ENCODE data around the gene SF3B3.
A peak's percentile ranks its signal among the peaks of the same experiment; 100 is the strongest.

Gene SF3B3

GRCh38 chr16:70523743-70524398 lies at the start of gene SF3B3:
Gene SF3B3 (plus strand): TSS chr16:70523816. CDS start chr16:70526657, 2,841 bp downstream.
- DNase-seq (ENCODE audit: low read depth in 2 of 2), result peak; percentile 41 to 47

GRCh38 chr16:70474320-70475053 lies 49.1 kb upstream of the SF3B3 start:
- no peak for DNase-seq (ENCODE audit: low read depth in 2 of 2)

- no peak for DNase-seq (ENCODE audit: low read depth in 2 of 2)
Observed at GRCh38 chr16:70475054-70475871, 48.4 kb upstream of the SF3B3 start.

GRCh38 chr16:70476272-70477020 lies 47.2 kb upstream of the SF3B3 start:
- DNase-seq (ENCODE audit: low read depth in 2 of 2), result peak; percentile 26 to 31

- DNase-seq (ENCODE audit: low read depth in 2 of 2), result no peak
Observed at GRCh38 chr16:70478169-70478568, 45.4 kb upstream of the SF3B3 start.

- DNase-seq (ENCODE audit: low read depth in 2 of 2), result no peak
Observed at GRCh38 chr16:70478912-70479341, 44.7 kb upstream of the SF3B3 start.

GRCh38 chr16:70480127-70481105 lies 43.2 kb upstream of the SF3B3 start:
- DNase-seq (ENCODE audit: low read depth in 2 of 2), result no peak

- DNase-seq (ENCODE audit: low read depth in 2 of 2), result no peak
Observed at GRCh38 chr16:70481929-70482536, 41.6 kb upstream of the SF3B3 start.

- DNase-seq (ENCODE audit: low read depth in 2 of 2), result no peak
Observed at GRCh38 chr16:70482624-70483023, 41.0 kb upstream of the SF3B3 start.

- DNase-seq (ENCODE audit: low read depth in 2 of 2), result no peak
Observed at GRCh38 chr16:70483426-70483825, 40.2 kb upstream of the SF3B3 start.

- DNase-seq (ENCODE audit: low read depth in 2 of 2), result no peak
Observed at GRCh38 chr16:70484867-70485266, 38.7 kb upstream of the SF3B3 start.

GRCh38 chr16:70490261-70490660 lies 33.4 kb upstream of the SF3B3 start:
- no peak for DNase-seq (ENCODE audit: low read depth in 2 of 2)

GRCh38 chr16:70493802-70494201 lies 29.8 kb upstream of the SF3B3 start:
- no peak for DNase-seq (ENCODE audit: low read depth in 2 of 2)

GRCh38 chr16:70494202-70494770 lies 29.3 kb upstream of the SF3B3 start:
- DNase-seq (ENCODE audit: low read depth in 2 of 2), result no peak

- DNase-seq (ENCODE audit: low read depth in 2 of 2), result no peak
Observed at GRCh38 chr16:70494777-70495176, 28.8 kb upstream of the SF3B3 start.

- DNase-seq (ENCODE audit: low read depth in 2 of 2), result no peak
Observed at GRCh38 chr16:70495425-70496182, 28.0 kb upstream of the SF3B3 start.

- no peak for DNase-seq (ENCODE audit: low read depth in 2 of 2)
Observed at GRCh38 chr16:70496513-70496912, 27.1 kb upstream of the SF3B3 start.

- no peak for DNase-seq (ENCODE audit: low read depth in 2 of 2)
Observed at GRCh38 chr16:70508752-70509151, 14.9 kb upstream of the SF3B3 start.

GRCh38 chr16:70510216-70510615 lies 13.4 kb upstream of the SF3B3 start:
- DNase-seq (ENCODE audit: low read depth in 2 of 2), result no peak

Measured in activated CD4-positive, alpha-beta T cell treated with anti-CD3 and anti-CD28 coated beads for 24 hours (primary cell).